Astrocyte (in vitro differentiated cells and primary cell): ENCODE results near the gene CFAP298. TPM values are rescaled to one million over a fixed set of nuclear protein-coding genes. Genes with fewer than 3 reads are reported as not detected.

ENCODE experiments used
- DNase-seq: peaks from one replicate; pipeline ENCODE4 v3.0.0-alpha.2; 2010; ENCODE audit warnings: low read depth
- FAIRE-seq: peaks from 2 replicates; lab custom pipeline; 2011; peaks lifted over from hg19 to GRCh38; lab: Jason Lieb, UNC
- H2AFZ ChIP-seq: 2 replicates; pipeline ENCODE4 v1.6.0; 2012; ENCODE audit warnings: low read depth, low read length, inconsistent platforms
- H3K27ac ChIP-seq: 2 replicates; pipeline ENCODE4 v1.5.1; 2011; ENCODE audit warnings: low read depth, low read length, inconsistent platforms
- H3K27me3 ChIP-seq: 2 replicates; pipeline ENCODE4 v1.6.0; 2011; ENCODE audit warnings: low read length, inconsistent platforms; ENCODE audit not compliant: insufficient read depth
- H3K36me3 ChIP-seq: 2 replicates; pipeline ENCODE4 v1.5.1; 2011; ENCODE audit warnings: low read length, inconsistent platforms; ENCODE audit not compliant: insufficient read depth
- H3K4me1 ChIP-seq: 2 replicates; pipeline ENCODE4 v1.5.1; 2011; ENCODE audit warnings: low read length, inconsistent platforms; ENCODE audit not compliant: insufficient read depth
- H3K4me2 ChIP-seq: 2 replicates; pipeline ENCODE4 v1.6.0; 2012; ENCODE audit warnings: low read length, inconsistent platforms
- H3K4me3 ChIP-seq: 2 replicates; pipeline ENCODE4 v1.5.1; 2011; ENCODE audit warnings: low read depth, mild to moderate bottlenecking, low read length, inconsistent platforms; ENCODE audit not compliant: insufficient read depth
- H3K79me2 ChIP-seq: 2 replicates; pipeline ENCODE4 v1.6.0; 2012; ENCODE audit warnings: mild to moderate bottlenecking, low read length, inconsistent platforms; ENCODE audit not compliant: insufficient read depth
- H3K9ac ChIP-seq: 2 replicates; pipeline ENCODE4 v1.6.0; 2012; ENCODE audit warnings: mild to moderate bottlenecking, low read length, inconsistent platforms
- H3K9me3 ChIP-seq: 2 replicates; pipeline ENCODE4 v1.5.1; 2012; ENCODE audit warnings: low read depth, mild to moderate bottlenecking, low read length, inconsistent platforms; ENCODE audit not compliant: insufficient read depth
- H4K20me1 ChIP-seq: 2 replicates; pipeline ENCODE4 v1.6.0; 2012; ENCODE audit warnings: low read length, inconsistent platforms; ENCODE audit not compliant: insufficient read depth
- H3K27ac Mint-ChIP-seq: one replicate; pipeline ENCODE4 v1.8.0; 2021; ENCODE audit warnings: mild to moderate bottlenecking, mixed read lengths; ENCODE audit not compliant: unreplicated experiment
- H3K27me3 Mint-ChIP-seq: one replicate; pipeline ENCODE4 v1.8.0; 2021; ENCODE audit warnings: low read depth, mixed read lengths; ENCODE audit not compliant: unreplicated experiment
- H3K36me3 Mint-ChIP-seq: one replicate; pipeline ENCODE4 v1.8.0; 2021; ENCODE audit warnings: low read depth, mixed read lengths; ENCODE audit not compliant: unreplicated experiment
- H3K4me1 Mint-ChIP-seq: one replicate; pipeline ENCODE4 v1.8.0; 2021; ENCODE audit warnings: low read depth, mixed read lengths; ENCODE audit not compliant: unreplicated experiment
- H3K4me3 Mint-ChIP-seq: one replicate; pipeline ENCODE4 v1.8.0; 2021; ENCODE audit warnings: mild to moderate bottlenecking, moderate library complexity, mixed read lengths; ENCODE audit not compliant: unreplicated experiment
- H3K9me3 Mint-ChIP-seq: one replicate; pipeline ENCODE4 v1.8.0; 2021; ENCODE audit warnings: mild to moderate bottlenecking, mixed read lengths; ENCODE audit not compliant: unreplicated experiment
- EZH2 ChIP-seq: IDR thresholded peaks from 2 replicates; pipeline ENCODE4 v1.6.1; 2012; ENCODE audit warnings: mild to moderate bottlenecking, low read length, inconsistent platforms; ENCODE audit not compliant: insufficient read depth
- total RNA-seq: library from RNA; stranded (reverse); gene quantifications from 2 replicates; pipeline ENCODE4 v1.2.1, GENCODE V29; 2021
- TF ChIP-seq, protein P1 (sequence below): IDR thresholded peaks from 2 replicates; pipeline ENCODE4 v1.5.1; 2011; ENCODE audit warnings: low read depth, mild to moderate bottlenecking, inconsistent platforms, low read length, moderate library complexity; ENCODE audit not compliant: insufficient read depth

CFAP298 gene
- total RNA-seq, 1 donor from 2014 or later, result 28.7 TPM

DNA sequence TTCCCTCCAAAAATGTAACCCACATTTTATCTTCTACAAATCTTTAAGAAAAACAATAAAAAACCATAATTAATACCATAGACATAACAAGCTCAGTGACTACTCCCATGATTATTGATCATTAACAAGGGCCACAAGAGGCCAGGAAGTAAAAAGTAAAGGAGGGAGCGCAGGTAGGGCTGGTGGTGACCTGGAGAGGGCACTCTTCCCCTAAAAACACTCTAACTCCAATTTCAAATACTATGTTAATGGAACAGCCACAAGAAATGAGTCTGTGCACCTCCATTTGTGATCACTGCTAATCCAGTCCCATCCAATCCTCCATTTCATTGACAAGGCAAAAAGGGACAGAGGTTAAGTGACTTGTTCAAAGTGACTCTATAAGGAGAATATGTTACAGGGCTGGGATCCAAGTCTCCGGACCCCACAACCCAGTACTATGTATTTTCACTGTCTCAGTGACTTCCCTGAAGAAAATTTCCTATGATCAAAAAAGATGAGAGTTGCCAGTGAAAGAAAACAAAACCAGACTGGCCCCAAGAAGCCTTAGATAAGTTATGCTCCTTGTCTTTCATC, 41.2 kb upstream of the CFAP298 start:
- Mint-ChIP-seq H3K27ac (no peak overlapping the region), H3K9me3 (no peaks in the 10 kb centered on the region), H3K4me1 (no peaks in the 10 kb centered on the region), H3K4me3 (no peak overlapping the region), H3K27me3 (no peaks in the 10 kb centered on the region), H3K36me3 (peaks cover 3% of the 10 kb centered on the region)
- no peaks in the 10 kb centered on the region for H3K27me3 ChIP-seq
- DNase-seq (no peak), FAIRE-seq (no peak)
- H3K36me3 ChIP-seq, result peaks cover 3% of the 10 kb centered on the region
- no peak overlapping the region for H3K4me3 ChIP-seq
- no peaks in the 10 kb centered on the region for H3K79me2 ChIP-seq
- H3K9ac ChIP-seq, result no peak overlapping the region
- H3K4me1 ChIP-seq, result no peaks in the 10 kb centered on the region
- H3K4me2 ChIP-seq, result no peak overlapping the region
- no peaks in the 10 kb centered on the region for H3K9me3 ChIP-seq
- no peak overlapping the region for H2AFZ ChIP-seq
- no peak overlapping the region for H3K27ac ChIP-seq
- TF ChIP-seq, protein P1, sequence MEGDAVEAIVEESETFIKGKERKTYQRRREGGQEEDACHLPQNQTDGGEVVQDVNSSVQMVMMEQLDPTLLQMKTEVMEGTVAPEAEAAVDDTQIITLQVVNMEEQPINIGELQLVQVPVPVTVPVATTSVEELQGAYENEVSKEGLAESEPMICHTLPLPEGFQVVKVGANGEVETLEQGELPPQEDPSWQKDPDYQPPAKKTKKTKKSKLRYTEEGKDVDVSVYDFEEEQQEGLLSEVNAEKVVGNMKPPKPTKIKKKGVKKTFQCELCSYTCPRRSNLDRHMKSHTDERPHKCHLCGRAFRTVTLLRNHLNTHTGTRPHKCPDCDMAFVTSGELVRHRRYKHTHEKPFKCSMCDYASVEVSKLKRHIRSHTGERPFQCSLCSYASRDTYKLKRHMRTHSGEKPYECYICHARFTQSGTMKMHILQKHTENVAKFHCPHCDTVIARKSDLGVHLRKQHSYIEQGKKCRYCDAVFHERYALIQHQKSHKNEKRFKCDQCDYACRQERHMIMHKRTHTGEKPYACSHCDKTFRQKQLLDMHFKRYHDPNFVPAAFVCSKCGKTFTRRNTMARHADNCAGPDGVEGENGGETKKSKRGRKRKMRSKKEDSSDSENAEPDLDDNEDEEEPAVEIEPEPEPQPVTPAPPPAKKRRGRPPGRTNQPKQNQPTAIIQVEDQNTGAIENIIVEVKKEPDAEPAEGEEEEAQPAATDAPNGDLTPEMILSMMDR, result peak; percentile 43
- TF ChIP-seq EZH2, result no peak
- no peaks in the 10 kb centered on the region for H4K20me1 ChIP-seq

DNA sequence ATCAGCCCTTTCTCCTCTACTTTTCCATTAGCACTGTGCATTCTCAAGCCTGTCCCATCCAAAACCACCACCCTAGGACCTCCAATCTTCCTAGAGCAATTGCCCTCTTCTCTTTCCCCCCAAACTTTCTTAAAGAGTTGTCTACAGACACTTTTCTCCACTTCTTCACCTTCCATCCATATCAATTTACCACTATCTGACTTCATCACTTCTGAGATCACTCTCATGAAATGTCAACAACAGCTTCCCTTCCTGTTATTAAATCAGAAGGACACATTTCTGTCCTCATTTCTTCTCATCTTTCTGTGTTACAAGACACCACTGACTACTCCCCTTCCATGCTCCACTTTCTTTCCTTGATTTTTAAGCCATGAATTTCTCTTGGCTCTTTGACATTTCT, 36.0 kb upstream of the CFAP298 start:
- Histone ChIP-seq H4K20me1 (no peaks in the 10 kb centered on the region), H3K4me3 (no peak overlapping the region), H2AFZ (no peak overlapping the region), H3K27me3 (no peaks in the 10 kb centered on the region), H3K9ac (no peak overlapping the region), H3K4me1 (no peaks in the 10 kb centered on the region), H3K4me2 (no peak overlapping the region), H3K27ac (no peak overlapping the region), H3K36me3 (peaks cover 7% of the 10 kb centered on the region), H3K79me2 (no peaks in the 10 kb centered on the region), H3K9me3 (no peaks in the 10 kb centered on the region)
- Mint-ChIP-seq H3K4me3 (no peak overlapping the region), H3K9me3 (no peaks in the 10 kb centered on the region), H3K36me3 (peaks cover 7% of the 10 kb centered on the region), H3K27me3 (no peaks in the 10 kb centered on the region), H3K4me1 (peaks cover 2% of the 10 kb centered on the region), H3K27ac (no peak overlapping the region)
- FAIRE-seq (no peak), DNase-seq (no peak)
- TF ChIP-seq, protein P1, result no peak
- no peak for TF ChIP-seq EZH2
